Endothelial cell of umbilical vein (primary cell): ENCODE data around the gene DAZAP1. TPM values are rescaled to one million over a fixed set of nuclear protein-coding genes. Genes with fewer than 3 reads are reported as not detected.

Experiments
- BruUV-seq: library from RNA; stranded (reverse); fragments of 400-500 nt; replicated peaks from 2 replicates; lab custom pipeline; 2021; lab: Mats Ljungman, UMichigan
- CTCF ChIA-PET: fragments of 300-600, 350-600 bp; sonication (Branson Sonifier 250); formaldehyde crosslinking; loops from one replicate; lab custom pipeline; 2021; ENCODE audit warnings: antibody characterized with exemption, inconsistent platforms; lab: Charles Lee
- POLR2A ChIA-PET: fragments of 300-600, 350-600 bp; sonication (Branson Sonifier 250); formaldehyde crosslinking; loops from one replicate; lab custom pipeline; 2021; ENCODE audit warnings: antibody characterized with exemption, inconsistent platforms; lab: Charles Lee
- DNase-seq: peaks from one replicate; pipeline ENCODE4 v3.0.0-alpha.2; 2011; ENCODE audit warnings: low read depth, low spot score
- FAIRE-seq: peaks from 2 replicates; lab custom pipeline; 2011; peaks lifted over from hg19 to GRCh38; lab: Jason Lieb, UNC
- H2AFZ ChIP-seq: 2 replicates; pipeline ENCODE4 v1.6.0; 2012; ENCODE audit warnings: low read depth, low read length, control low read depth, inconsistent platforms
- H3K27ac ChIP-seq: 2 replicates; pipeline ENCODE4 v1.5.1; 2011; ENCODE audit warnings: low read depth, mild to moderate bottlenecking, control low read depth, low read length, moderate library complexity; ENCODE audit not compliant: insufficient read depth
- H3K27me3 ChIP-seq, 2 experiments: 2 replicates each; pipeline versions ENCODE4 v1.6.0 to v1.6.1; 2011; ENCODE audit warnings: low read length in 2 of 2, mixed read lengths in 1 of 2; ENCODE audit not compliant: control insufficient read depth in 2 of 2, insufficient read depth in 2 of 2
- H3K36me3 ChIP-seq, 2 experiments: 2 replicates in 1 of 2; 3 replicates in 1 of 2; pipeline ENCODE4 v1.5.1; 2011; ENCODE audit warnings: low read length in 2 of 2, mild to moderate bottlenecking in 1 of 2, moderate library complexity in 1 of 2; ENCODE audit not compliant: control insufficient read depth in 2 of 2, insufficient read depth in 2 of 2; ENCODE audit errors: extremely low read depth in 1 of 2
- H3K4me1 ChIP-seq: 3 replicates; pipeline ENCODE4 v1.5.1; 2011; ENCODE audit warnings: mild to moderate bottlenecking, low read length; ENCODE audit not compliant: control insufficient read depth, insufficient read depth; ENCODE audit errors: extremely low read depth
- H3K4me2 ChIP-seq: 2 replicates; pipeline ENCODE4 v1.6.1; 2011; ENCODE audit warnings: low read length, control low read depth, mixed read lengths; ENCODE audit not compliant: insufficient read depth
- H3K4me3 ChIP-seq, 3 experiments: fragments of 200-600 bp in 1 of 3; sonication (generic), shearing (Covaris generic) in 1 of 3; replicated peaks in 1 of 3; 2 replicates each; pipeline ENCODE4 v1.5.1; 2011 to 2016; ENCODE audit warnings: control low read depth in 3 of 3, low read length in 3 of 3, mild to moderate bottlenecking in 2 of 3, inconsistent platforms in 1 of 3, low read depth in 1 of 3, moderate library complexity in 1 of 3; ENCODE audit not compliant: insufficient read depth in 1 of 3
- H3K79me2 ChIP-seq: 2 replicates; pipeline ENCODE4 v1.6.0; 2012; ENCODE audit warnings: low read length, inconsistent platforms; ENCODE audit not compliant: control insufficient read depth, insufficient read depth
- H3K9ac ChIP-seq: replicated peaks from 2 replicates; pipeline ENCODE3; 2011; ENCODE audit warnings: low read length, control low read depth; ENCODE audit not compliant: insufficient read depth; ENCODE audit errors: extremely low read depth
- H3K9me1 ChIP-seq: replicated peaks from 3 replicates; pipeline ENCODE4 v1.6.0; 2011; ENCODE audit warnings: mild to moderate bottlenecking, low read length; ENCODE audit not compliant: control insufficient read depth, insufficient read depth; ENCODE audit errors: extremely low read depth
- H3K9me3 ChIP-seq: replicated peaks from 2 replicates; pipeline ENCODE4 v1.5.1; 2012; ENCODE audit warnings: low read length, inconsistent platforms; ENCODE audit not compliant: control insufficient read depth, insufficient read depth
- H4K20me1 ChIP-seq: replicated peaks from 2 replicates; pipeline ENCODE3; 2011; ENCODE audit warnings: mild to moderate bottlenecking, low read length; ENCODE audit not compliant: control insufficient read depth, insufficient read depth; ENCODE audit errors: extremely low read depth
- EZH2 ChIP-seq: IDR thresholded peaks from 2 replicates; pipeline ENCODE4 v1.6.1; 2012; ENCODE audit warnings: borderline replicate concordance, low read depth, mild to moderate bottlenecking, moderate library complexity, low read length, inconsistent platforms; ENCODE audit not compliant: severe bottlenecking
- FOS ChIP-seq: IDR thresholded peaks from 2 replicates; pipeline ENCODE4 v1.6.1; 2011; ENCODE audit warnings: mild to moderate bottlenecking, low read length, moderate library complexity, borderline replicate concordance; ENCODE audit not compliant: insufficient read depth
- GATA2 ChIP-seq: IDR thresholded peaks from 2 replicates; pipeline ENCODE4 v1.7.0; 2011; ENCODE audit warnings: low read depth, mild to moderate bottlenecking, moderate library complexity, mixed read lengths, low read length; ENCODE audit not compliant: insufficient read length, insufficient read depth
- JUN ChIP-seq: IDR thresholded peaks from 2 replicates; pipeline ENCODE4 v1.6.1; 2011; ENCODE audit warnings: borderline replicate concordance, low read depth; ENCODE audit not compliant: insufficient read length, insufficient read depth
- MYC ChIP-seq: IDR thresholded peaks from one replicate; pipeline ENCODE4 v1.6.1; 2011; ENCODE audit warnings: mild to moderate bottlenecking, low read depth, low read length
- POLR2A ChIP-seq: IDR thresholded peaks from 2 replicates; pipeline ENCODE4 v1.6.1; 2012; ENCODE audit warnings: low read depth, mild to moderate bottlenecking, control low read depth, low read length
- POLR2AphosphoS5 ChIP-seq: IDR thresholded peaks from 2 replicates; pipeline ENCODE4 v1.6.1; 2012; ENCODE audit warnings: low read depth, mild to moderate bottlenecking, control low read depth, low read length, moderate library complexity; ENCODE audit not compliant: insufficient read depth
- dilution Hi-C: fragments of 300-500 bp; cut with MboI; formaldehyde crosslinking; loops from one replicate; pipeline ENCODE4 v1.15.0; 2019; ENCODE audit warnings: low sequenced_read_pairs; ENCODE audit not compliant: extremely low pct_ligation_motif_present
- intact Hi-C: fragments of 100-400 bp; cut with micrococcal nuclease; formaldehyde crosslinking; loops from one replicate; pipeline ENCODE4 v1.10.0; 2022
- polyA plus RNA-seq, 4 experiments: library from polyadenylated mRNA; depleted of rRNA in 3 of 4; stranded (reverse) in 3 of 4; unstranded in 1 of 4; fragments of >200 nt; gene quantifications; 2 replicates each; pipeline versions ENCODE4 v1.2.1 to v1.2.3, GENCODE V29; 2011 to 2012; ENCODE audit warnings: missing spikeins in 1 of 4
- total RNA-seq: library from RNA; stranded (reverse); gene quantifications from 2 replicates; pipeline ENCODE4 v1.2.3, GENCODE V29; 2021
- TF ChIP-seq, protein P1 (sequence below), 2 donors: IDR thresholded peaks; 1 replicate in 1 of 2; 2 replicates in 1 of 2; pipeline ENCODE4 v1.5.1; 2011; ENCODE audit warnings: low read length in 2 of 2, mild to moderate bottlenecking in 2 of 2, moderate library complexity in 2 of 2, control low read depth in 1 of 2, inconsistent platforms in 1 of 2, low read depth in 1 of 2; ENCODE audit not compliant: insufficient read depth in 1 of 2; ENCODE audit errors: extremely low read depth in 1 of 2
- TF ChIP-seq, protein P2 (sequence below): IDR thresholded peaks from 2 replicates; pipeline ENCODE4 v1.6.1; 2011; ENCODE audit not compliant: insufficient read depth, insufficient read length

DAZAP1 gene
- total and polyA plus RNA-seq, 2 donors (not counting 3 experiments of a cell fraction or from before 2014, with no cell fraction given), result 50.1 to 187 TPM

DNA sequence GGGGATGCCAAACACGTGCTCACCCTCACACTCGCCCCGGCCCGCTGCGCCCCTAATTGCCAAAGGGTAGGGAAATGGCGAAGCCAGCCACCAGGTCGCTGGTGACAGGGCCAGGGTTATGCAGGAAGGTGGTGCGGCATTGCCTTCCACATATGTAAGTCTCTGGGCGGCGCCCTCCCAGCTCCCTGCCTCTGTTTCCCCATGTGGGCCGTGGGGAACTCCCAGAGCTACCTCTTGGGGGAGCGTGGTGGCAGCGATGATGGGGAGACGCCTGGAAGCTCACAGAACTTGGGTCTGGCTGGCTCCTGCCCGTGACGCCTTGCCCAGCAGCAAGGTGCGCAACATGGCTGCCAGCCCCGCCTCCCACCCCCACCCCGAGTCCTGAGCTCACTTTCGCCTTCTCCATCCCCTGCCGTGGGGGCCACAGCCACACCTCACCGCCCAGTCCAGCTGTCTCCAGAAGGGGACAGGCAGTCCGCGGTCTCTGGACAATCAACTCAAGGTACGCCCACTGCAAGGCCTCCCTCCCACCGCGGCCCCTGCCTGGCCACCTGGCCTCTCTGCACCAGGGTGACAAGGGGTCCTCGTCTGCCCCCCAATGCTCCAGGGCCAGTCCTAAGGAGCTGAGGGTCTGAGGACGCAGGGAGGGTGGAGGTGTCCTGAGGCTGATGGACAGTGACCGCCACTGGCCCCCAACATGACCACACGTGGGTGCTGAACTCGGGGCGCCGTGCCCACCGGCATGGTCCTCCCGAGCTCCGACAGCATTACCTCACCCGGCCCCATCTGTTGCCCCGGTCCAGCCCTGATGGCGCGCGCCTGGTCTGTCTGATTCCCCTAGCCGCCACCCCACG lies 65.1 kb downstream of the DAZAP1 start:
- peaks cover 0 to 3% of the 10 kb centered on the region in 2 experiments for H3K36me3 ChIP-seq
- no peak overlapping the region for H3K9ac ChIP-seq
- no peaks in the 10 kb centered on the region for H3K79me2 ChIP-seq
- ChIA-PET POLR2A (no interaction called here), CTCF (interaction anchor here (1.2 to 1.8 kb wide), 3 partner anchors 13 to 74 kb away, joined by 3 to 6 read pairs (median 4); no protein-coding TSS in a partner anchor)
- TF ChIP-seq POLR2A (peak; percentile 3), EZH2 (no peak)
- dilution Hi-C loops (no loop called here), intact Hi-C loops (no loop called here)
- no peaks in the 10 kb centered on the region for H4K20me1 ChIP-seq
- no peak for FAIRE-seq
- peaks cover 5% of the 10 kb centered on the region for H3K4me1 ChIP-seq
- no peak overlapping the region for H3K4me3 ChIP-seq
- no TSS peak for BruUV-seq
- H3K27me3 ChIP-seq, result peaks cover 28 to 57% of the 10 kb centered on the region in 2 experiments
- H3K9me1 ChIP-seq, result no peaks in the 10 kb centered on the region
- H2AFZ ChIP-seq, result no peak overlapping the region
- H3K27ac ChIP-seq, result no peak overlapping the region
- H3K9me3 ChIP-seq, result no peaks in the 10 kb centered on the region
- no peak overlapping the region for H3K4me2 ChIP-seq
- no peak for DNase-seq

DNA sequence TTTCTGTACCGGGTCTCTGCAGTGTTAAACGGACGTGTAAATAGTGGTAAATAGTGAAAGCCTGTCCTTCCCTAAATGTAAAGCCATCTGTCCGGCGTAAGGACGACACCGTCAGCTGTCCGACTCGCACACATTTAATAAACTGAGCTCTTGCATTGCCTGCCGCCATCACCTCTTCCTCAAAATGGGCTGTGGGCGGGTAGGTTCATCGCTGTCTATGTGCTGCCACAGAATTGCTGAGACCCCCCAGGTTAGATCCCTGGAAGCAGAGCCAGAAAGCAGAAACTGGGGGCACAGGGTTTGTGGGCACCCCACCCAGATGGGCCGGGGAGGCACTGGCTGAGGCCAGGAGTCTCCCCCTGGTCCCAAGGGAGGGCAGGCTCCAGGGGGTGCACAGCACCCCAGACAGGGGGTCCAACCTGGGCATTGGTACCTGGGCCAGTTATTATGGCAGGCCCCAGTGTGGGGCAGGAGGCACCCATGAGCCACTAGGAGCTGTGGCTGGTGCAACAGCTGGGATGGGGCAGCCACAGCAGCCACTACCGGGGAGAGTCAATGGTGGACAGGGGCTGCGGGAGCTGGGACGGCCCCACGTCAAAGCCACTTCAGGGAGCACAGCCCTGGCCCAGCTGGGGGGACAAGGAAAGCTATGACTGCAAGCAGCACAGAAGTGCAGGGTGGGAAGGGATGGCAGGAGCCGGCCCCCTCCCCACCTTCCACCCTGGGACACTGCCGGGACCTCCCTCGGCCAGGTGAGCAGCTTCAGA lies 65.9 kb downstream of the DAZAP1 start:
- Histone ChIP-seq H3K4me2 (no peak overlapping the region), H3K79me2 (no peaks in the 10 kb centered on the region), H3K9me1 (no peaks in the 10 kb centered on the region), H2AFZ (no peak overlapping the region), H3K9ac (no peak overlapping the region), H3K27me3 (peaks cover 25 to 49% of the 10 kb centered on the region in 2 experiments), H3K4me1 (peaks cover 9% of the 10 kb centered on the region), H3K36me3 (peaks cover 0 to 3% of the 10 kb centered on the region in 2 experiments), H4K20me1 (no peaks in the 10 kb centered on the region), H3K4me3 (no peak overlapping the region), H3K27ac (no peak overlapping the region), H3K9me3 (no peaks in the 10 kb centered on the region)
- intact Hi-C loops (no loop called here), dilution Hi-C loops (no loop called here)
- CTCF ChIA-PET, result interaction anchor here (0.9 to 1.5 kb wide), 4 partner anchors 14 to 29 kb away, joined by 3 to 5 read pairs (median 3); no protein-coding TSS in a partner anchor
- DNase-seq (no peak), FAIRE-seq (no peak)
- no TSS peak for BruUV-seq
- POLR2A ChIA-PET, result no interaction called here
- no peak for TF ChIP-seq POLR2A
- TF ChIP-seq JUN, result no peak
- TF ChIP-seq POLR2AphosphoS5, result no peak
- TF ChIP-seq EZH2, result no peak
- TF ChIP-seq, protein P1, sequence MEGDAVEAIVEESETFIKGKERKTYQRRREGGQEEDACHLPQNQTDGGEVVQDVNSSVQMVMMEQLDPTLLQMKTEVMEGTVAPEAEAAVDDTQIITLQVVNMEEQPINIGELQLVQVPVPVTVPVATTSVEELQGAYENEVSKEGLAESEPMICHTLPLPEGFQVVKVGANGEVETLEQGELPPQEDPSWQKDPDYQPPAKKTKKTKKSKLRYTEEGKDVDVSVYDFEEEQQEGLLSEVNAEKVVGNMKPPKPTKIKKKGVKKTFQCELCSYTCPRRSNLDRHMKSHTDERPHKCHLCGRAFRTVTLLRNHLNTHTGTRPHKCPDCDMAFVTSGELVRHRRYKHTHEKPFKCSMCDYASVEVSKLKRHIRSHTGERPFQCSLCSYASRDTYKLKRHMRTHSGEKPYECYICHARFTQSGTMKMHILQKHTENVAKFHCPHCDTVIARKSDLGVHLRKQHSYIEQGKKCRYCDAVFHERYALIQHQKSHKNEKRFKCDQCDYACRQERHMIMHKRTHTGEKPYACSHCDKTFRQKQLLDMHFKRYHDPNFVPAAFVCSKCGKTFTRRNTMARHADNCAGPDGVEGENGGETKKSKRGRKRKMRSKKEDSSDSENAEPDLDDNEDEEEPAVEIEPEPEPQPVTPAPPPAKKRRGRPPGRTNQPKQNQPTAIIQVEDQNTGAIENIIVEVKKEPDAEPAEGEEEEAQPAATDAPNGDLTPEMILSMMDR (IDR thresholded peaks at IDR 0.05; ENCODE audit: extremely low read depth in 1 of 2, insufficient read depth in 1 of 2, low read depth in 1 of 2, low read length in 2 of 2), result no peak
- no peak for TF ChIP-seq MYC
- TF ChIP-seq, protein P2, sequence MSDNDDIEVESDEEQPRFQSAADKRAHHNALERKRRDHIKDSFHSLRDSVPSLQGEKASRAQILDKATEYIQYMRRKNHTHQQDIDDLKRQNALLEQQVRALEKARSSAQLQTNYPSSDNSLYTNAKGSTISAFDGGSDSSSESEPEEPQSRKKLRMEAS, result no peak
- no peak for TF ChIP-seq FOS
- no peak for TF ChIP-seq GATA2
